ENCODE data around the gene IFI44L. TPM values are rescaled to one million over a fixed set of nuclear protein-coding genes. Genes with fewer than 3 reads are reported as not detected.

Gene IFI44L
- total RNA-seq, 2 donors from 2014 or later: 1.2 to 7.4 TPM

- H3K27me3 ChIP-seq (replicated peaks; ENCODE audit: insufficient read depth): no peaks in the 10 kb centered on the region
- H3K36me3 ChIP-seq: no peaks in the 10 kb centered on the region
- no peak for TF ChIP-seq POLR2AphosphoS5 (IDR thresholded peaks at IDR 0.05)
- TF ChIP-seq POLR2A (IDR thresholded peaks at IDR 0.05): no peak
- TF ChIP-seq CTCF (IDR thresholded peaks at IDR 0.05): no peak
- no peaks in the 10 kb centered on the region for H3K4me1 ChIP-seq (replicated peaks)
- no peak for DNase-seq (ENCODE audit: low spot score)
- H3K27ac ChIP-seq: no peak overlapping the region
- WGBS: 97% methylated on average over 1 of the region's 1 CpG
- H3K9me3 ChIP-seq: no peaks in the 10 kb centered on the region
- intact Hi-C loops (cut with DNase I): no loop called here
- H3K4me3 ChIP-seq: no peak overlapping the region
Observed at GRCh38 chr1:78658901-78659300, 38.7 kb downstream of the IFI44L start.

GRCh38 chr1:78663923-78664322 lies 43.7 kb downstream of the IFI44L start:
- no peaks in the 10 kb centered on the region for H3K9me3 ChIP-seq
- no peak for TF ChIP-seq POLR2AphosphoS5 (IDR thresholded peaks at IDR 0.05)
- TF ChIP-seq POLR2A (IDR thresholded peaks at IDR 0.05): no peak
- TF ChIP-seq CTCF (IDR thresholded peaks at IDR 0.05): no peak
- intact Hi-C loops (cut with DNase I): no loop called here
- no peak for DNase-seq (ENCODE audit: low spot score)
- H3K27ac ChIP-seq: no peak overlapping the region
- H3K27me3 ChIP-seq (replicated peaks; ENCODE audit: insufficient read depth): no peaks in the 10 kb centered on the region
- no peaks in the 10 kb centered on the region for H3K4me1 ChIP-seq (replicated peaks)
- no peak overlapping the region for H3K4me3 ChIP-seq
- H3K36me3 ChIP-seq: no peaks in the 10 kb centered on the region
- 90% methylated on average over 2 of the region's 2 CpGs for WGBS

GRCh38 chr1:78664763-78665162 lies 44.5 kb downstream of the IFI44L start:
- H3K4me1 ChIP-seq (replicated peaks): no peaks in the 10 kb centered on the region
- H3K9me3 ChIP-seq: no peaks in the 10 kb centered on the region
- no peaks in the 10 kb centered on the region for H3K27me3 ChIP-seq (replicated peaks; ENCODE audit: insufficient read depth)
- intact Hi-C loops (cut with DNase I): no loop called here
- no peaks in the 10 kb centered on the region for H3K36me3 ChIP-seq
- DNase-seq (ENCODE audit: low spot score): no peak
- TF ChIP-seq CTCF (IDR thresholded peaks at IDR 0.05) (no peak), POLR2AphosphoS5 (IDR thresholded peaks at IDR 0.05) (no peak), POLR2A (IDR thresholded peaks at IDR 0.05) (no peak)
- WGBS: 100% methylated on average over 1 of the region's 1 CpG
- H3K27ac ChIP-seq: no peak overlapping the region
- no peak overlapping the region for H3K4me3 ChIP-seq

GRCh38 chr1:78665809-78666208 lies 45.6 kb downstream of the IFI44L start:
- 93% methylated on average over 6 of the region's 6 CpGs for WGBS
- H3K4me3 ChIP-seq: no peak overlapping the region
- no peak for TF ChIP-seq POLR2A (IDR thresholded peaks at IDR 0.05)
- TF ChIP-seq CTCF (IDR thresholded peaks at IDR 0.05): no peak
- no peak for TF ChIP-seq POLR2AphosphoS5 (IDR thresholded peaks at IDR 0.05)

GRCh38 chr1:78667939-78668338 lies 47.7 kb downstream of the IFI44L start:
- no peaks in the 10 kb centered on the region for H3K9me3 ChIP-seq
- H3K4me3 ChIP-seq: no peak overlapping the region
- no peak for DNase-seq (ENCODE audit: low spot score)
- WGBS: 97% methylated on average over 1 of the region's 1 CpG
- H3K36me3 ChIP-seq: no peaks in the 10 kb centered on the region
- H3K27ac ChIP-seq: no peak overlapping the region
- H3K27me3 ChIP-seq (replicated peaks; ENCODE audit: insufficient read depth): no peaks in the 10 kb centered on the region
- no peaks in the 10 kb centered on the region for H3K4me1 ChIP-seq (replicated peaks)
- TF ChIP-seq POLR2A (IDR thresholded peaks at IDR 0.05) (no peak), POLR2AphosphoS5 (IDR thresholded peaks at IDR 0.05) (no peak), CTCF (IDR thresholded peaks at IDR 0.05) (no peak)
- intact Hi-C loops (cut with DNase I): no loop called here

More at GRCh38 chr1:78665809-78666208, 45.6 kb downstream of the IFI44L start:
- no peak for DNase-seq (ENCODE audit: low spot score)
- intact Hi-C loops (cut with DNase I): no loop called here
- Histone ChIP-seq H3K27me3 (replicated peaks; ENCODE audit: insufficient read depth) (no peaks in the 10 kb centered on the region), H3K36me3 (no peaks in the 10 kb centered on the region), H3K27ac (no peak overlapping the region), H3K9me3 (no peaks in the 10 kb centered on the region), H3K4me1 (replicated peaks) (no peaks in the 10 kb centered on the region)
